Measurements from ENCODE around the gene STPG3. TPM values are rescaled to one million over a fixed set of nuclear protein-coding genes. Genes with fewer than 3 reads are reported as not detected.

The STPG3 gene
- total and polyA plus RNA-seq, 9 of the 15 experiments (the other 6 are each of a cell fraction or from before 2014, with no cell fraction given) = not detected

DNA sequence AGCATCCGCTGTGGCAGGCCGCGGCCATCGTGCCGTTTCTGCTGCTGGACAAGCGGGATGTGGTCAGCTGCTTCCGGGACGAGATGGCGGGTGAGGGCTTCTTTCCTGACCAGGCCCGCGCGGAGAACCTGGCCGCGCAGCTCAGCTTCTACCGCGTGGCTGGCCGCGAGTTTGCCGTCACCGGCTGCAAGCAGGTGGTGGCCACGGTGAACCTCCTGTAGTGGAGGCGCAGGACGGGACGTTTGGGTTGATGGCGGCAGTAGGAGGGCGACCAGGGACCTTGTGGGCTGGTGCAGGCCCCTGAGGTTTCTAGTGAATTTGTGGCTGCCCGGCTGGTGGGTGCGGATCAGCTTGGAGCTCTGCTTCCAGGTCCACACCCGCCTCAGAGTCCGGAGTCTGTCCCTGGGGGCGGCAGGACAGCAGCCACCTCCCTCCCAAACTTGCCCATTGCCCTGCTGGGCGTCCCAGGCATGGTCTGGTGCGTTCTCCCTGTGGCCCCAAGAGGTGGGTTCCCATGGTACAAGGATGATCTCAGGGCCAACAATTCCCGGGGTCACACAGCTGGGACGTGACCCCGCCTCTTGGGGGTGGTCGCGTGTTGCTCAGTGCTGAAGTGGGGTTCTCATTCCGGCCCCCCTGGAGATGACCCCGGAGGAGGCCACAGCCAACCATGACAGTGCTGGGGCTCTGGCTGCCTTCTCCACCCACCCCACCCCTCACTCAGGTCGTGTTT is 28.8 kb downstream of the STPG3 start:
- intact Hi-C loops (cut with micrococcal nuclease) = no loop called here
- no peaks in the 10 kb centered on the region for H4K20me1 ChIP-seq (replicated peaks; ENCODE audit: control insufficient read depth, insufficient read depth, low read length)
- no peak overlapping the region for H3K27ac ChIP-seq (ENCODE audit: extremely low read depth, low read depth, low read length)
- no peaks in the 10 kb centered on the region for H3K27me3 ChIP-seq (ENCODE audit: control insufficient read depth in 2 of 2, insufficient read depth in 2 of 2, low read length in 2 of 2)
- H3K9me1 ChIP-seq (ENCODE audit: control insufficient read depth, insufficient read depth, low read length) = no peaks in the 10 kb centered on the region
- no peak overlapping the region for H2AFZ ChIP-seq (ENCODE audit: low read depth, low read length)
- no peak for DNase-seq (ENCODE audit: extremely low read depth in 1 of 4, low spot score in 3 of 4)
- no peaks in the 10 kb centered on the region for H3K9me3 ChIP-seq (replicated peaks; ENCODE audit: control insufficient read depth, insufficient read depth, low read depth, low read length)
- FAIRE-seq = no peak
- POLR2A ChIA-PET = interaction anchor here (0.7 to 0.8 kb wide), 2 partner anchors 19 to 23 kb away, joined by 3 to 4 read pairs; partner anchors contain the start of gene NRARP
- H3K79me2 ChIP-seq (ENCODE audit: control insufficient read depth, insufficient read depth, low read length) = peaks cover 37% of the 10 kb centered on the region
- BruUV-seq (replicated peaks) = no TSS peak
- H3K36me3 ChIP-seq (ENCODE audit: control insufficient read depth, insufficient read depth, low read length) = peaks cover 44% of the 10 kb centered on the region; the same call in 1 of the 3 replicates
- CTCF ChIA-PET (ENCODE audit: low intra/inter-chr PET ratio) = no interaction called here
- H3K4me1 ChIP-seq (replicated peaks in 1 of 2; ENCODE audit: control insufficient read depth in 2 of 2, insufficient read depth in 2 of 2, low read length in 2 of 2) = peaks cover 17 to 70% of the 10 kb centered on the region in 2 experiments
- H3K4me2 ChIP-seq (ENCODE audit: insufficient read depth, low read length) = no peak overlapping the region
- in situ Hi-C loops (cut with MboI) = no loop called here
- no peak overlapping the region for H3K4me3 ChIP-seq
- H3K9ac ChIP-seq (ENCODE audit: insufficient read depth in 1 of 2, low read depth in 2 of 2, low read length in 2 of 2) = peak overlapping the region in 1 of 2 experiments; percentile 45; a peak in 1 of 4 replicates
- ATAC-seq = no peak
- WGBS (ENCODE audit: insufficient coverage, low coverage, missing lambda C conversion rate) = 89% methylated on average over 13 of the region's 41 CpGs
- no peak for TF ChIP-seq ZBTB1 (CRISPR knock-in tag; IDR thresholded peaks at IDR 0.05; ENCODE audit: borderline replicate concordance, low read depth)
- TF ChIP-seq GABPB2 (CRISPR knock-in tag; conservative IDR thresholded peaks at IDR 0.05) = no peak
- TF ChIP-seq RHOXF2B (CRISPR knock-in tag; conservative IDR thresholded peaks at IDR 0.05) = no peak
- no peak for TF ChIP-seq TAF1 (IDR thresholded peaks at IDR 0.05; ENCODE audit: control insufficient read depth, extremely low read depth, insufficient read depth, low read length, severe bottlenecking)
- TF ChIP-seq ELF2 (CRISPR knock-in tag; IDR thresholded peaks at IDR 0.05) = no peak
- TF ChIP-seq, protein P1, sequence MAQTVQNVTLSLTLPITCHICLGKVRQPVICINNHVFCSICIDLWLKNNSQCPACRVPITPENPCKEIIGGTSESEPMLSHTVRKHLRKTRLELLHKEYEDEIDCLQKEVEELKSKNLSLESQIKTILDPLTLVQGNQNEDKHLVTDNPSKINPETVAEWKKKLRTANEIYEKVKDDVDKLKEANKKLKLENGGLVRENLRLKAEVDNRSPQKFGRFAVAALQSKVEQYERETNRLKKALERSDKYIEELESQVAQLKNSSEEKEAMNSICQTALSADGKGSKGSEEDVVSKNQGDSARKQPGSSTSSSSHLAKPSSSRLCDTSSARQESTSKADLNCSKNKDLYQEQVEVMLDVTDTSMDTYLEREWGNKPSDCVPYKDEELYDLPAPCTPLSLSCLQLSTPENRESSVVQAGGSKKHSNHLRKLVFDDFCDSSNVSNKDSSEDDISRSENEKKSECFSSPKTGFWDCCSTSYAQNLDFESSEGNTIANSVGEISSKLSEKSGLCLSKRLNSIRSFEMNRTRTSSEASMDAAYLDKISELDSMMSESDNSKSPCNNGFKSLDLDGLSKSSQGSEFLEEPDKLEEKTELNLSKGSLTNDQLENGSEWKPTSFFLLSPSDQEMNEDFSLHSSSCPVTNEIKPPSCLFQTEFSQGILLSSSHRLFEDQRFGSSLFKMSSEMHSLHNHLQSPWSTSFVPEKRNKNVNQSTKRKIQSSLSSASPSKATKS (CRISPR knock-in tag; IDR thresholded peaks at IDR 0.05) = no peak
- TF ChIP-seq, protein P2, sequence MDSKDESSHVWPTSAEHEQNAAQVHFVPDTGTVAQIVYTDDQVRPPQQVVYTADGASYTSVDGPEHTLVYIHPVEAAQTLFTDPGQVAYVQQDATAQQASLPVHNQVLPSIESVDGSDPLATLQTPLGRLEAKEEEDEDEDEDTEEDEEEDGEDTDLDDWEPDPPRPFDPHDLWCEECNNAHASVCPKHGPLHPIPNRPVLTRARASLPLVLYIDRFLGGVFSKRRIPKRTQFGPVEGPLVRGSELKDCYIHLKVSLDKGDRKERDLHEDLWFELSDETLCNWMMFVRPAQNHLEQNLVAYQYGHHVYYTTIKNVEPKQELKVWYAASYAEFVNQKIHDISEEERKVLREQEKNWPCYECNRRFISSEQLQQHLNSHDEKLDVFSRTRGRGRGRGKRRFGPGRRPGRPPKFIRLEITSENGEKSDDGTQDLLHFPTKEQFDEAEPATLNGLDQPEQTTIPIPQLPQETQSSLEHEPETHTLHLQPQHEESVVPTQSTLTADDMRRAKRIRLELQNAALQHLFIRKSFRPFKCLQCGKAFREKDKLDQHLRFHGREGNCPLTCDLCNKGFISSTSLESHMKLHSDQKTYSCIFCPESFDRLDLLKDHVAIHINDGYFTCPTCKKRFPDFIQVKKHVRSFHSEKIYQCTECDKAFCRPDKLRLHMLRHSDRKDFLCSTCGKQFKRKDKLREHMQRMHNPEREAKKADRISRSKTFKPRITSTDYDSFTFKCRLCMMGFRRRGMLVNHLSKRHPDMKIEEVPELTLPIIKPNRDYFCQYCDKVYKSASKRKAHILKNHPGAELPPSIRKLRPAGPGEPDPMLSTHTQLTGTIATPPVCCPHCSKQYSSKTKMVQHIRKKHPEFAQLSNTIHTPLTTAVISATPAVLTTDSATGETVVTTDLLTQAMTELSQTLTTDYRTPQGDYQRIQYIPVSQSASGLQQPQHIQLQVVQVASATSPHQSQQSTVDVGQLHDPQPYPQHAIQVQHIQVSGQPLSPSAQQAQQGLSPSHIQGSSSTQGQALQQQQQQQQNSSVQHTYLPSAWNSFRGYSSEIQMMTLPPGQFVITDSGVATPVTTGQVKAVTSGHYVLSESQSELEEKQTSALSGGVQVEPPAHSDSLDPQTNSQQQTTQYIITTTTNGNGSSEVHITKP (IDR thresholded peaks at IDR 0.05; ENCODE audit: partially characterized antibody) = no peak
- TF ChIP-seq JUND (IDR thresholded peaks at IDR 0.05; ENCODE audit: borderline replicate concordance, low read depth, low read length) = no peak
- TF ChIP-seq JUND (tag; IDR thresholded peaks at IDR 0.05; ENCODE audit: borderline replicate concordance, low read depth, low read length) = no peak
- no peak for TF ChIP-seq SP1 (CRISPR knock-in tag; IDR thresholded peaks at IDR 0.05)
- no peak for TF ChIP-seq CTBP1 (IDR thresholded peaks at IDR 0.05; ENCODE audit: borderline replicate concordance)
- no peak for TF ChIP-seq PHF8 (IDR thresholded peaks at IDR 0.05; ENCODE audit: borderline replicate concordance, low read length)
- TF ChIP-seq SMARCB1 (IDR thresholded peaks at IDR 0.05; ENCODE audit: insufficient read length, low read depth) = no peak
- TF ChIP-seq RBFOX2 (IDR thresholded peaks at IDR 0.05; ENCODE audit: low read depth, low read length) = 0 out of 2 replicates have a peak, but pooled peaks have one; percentile 10
- TF ChIP-seq POLR2G (IDR thresholded peaks at IDR 0.05; ENCODE audit: low read depth, low read length) = 0 out of 2 replicates have a peak, but pooled peaks have one; percentile 9
